GM19467 (cell line): Measurements from ENCODE around the gene RUFY1.

ENCODE experiments used
- ATAC-seq: cut with Tn5 transposase; IDR thresholded peaks from one replicate; pipeline ENCODE4 v1.9.1; 2021; ENCODE audit warnings: mild to moderate bottlenecking, moderate library complexity; ENCODE audit not compliant: unreplicated experiment

RUFY1 gene

GRCh38 chr5:179601871-179602625 lies 51.7 kb downstream of the RUFY1 start:
- no peak for ATAC-seq

DNA sequence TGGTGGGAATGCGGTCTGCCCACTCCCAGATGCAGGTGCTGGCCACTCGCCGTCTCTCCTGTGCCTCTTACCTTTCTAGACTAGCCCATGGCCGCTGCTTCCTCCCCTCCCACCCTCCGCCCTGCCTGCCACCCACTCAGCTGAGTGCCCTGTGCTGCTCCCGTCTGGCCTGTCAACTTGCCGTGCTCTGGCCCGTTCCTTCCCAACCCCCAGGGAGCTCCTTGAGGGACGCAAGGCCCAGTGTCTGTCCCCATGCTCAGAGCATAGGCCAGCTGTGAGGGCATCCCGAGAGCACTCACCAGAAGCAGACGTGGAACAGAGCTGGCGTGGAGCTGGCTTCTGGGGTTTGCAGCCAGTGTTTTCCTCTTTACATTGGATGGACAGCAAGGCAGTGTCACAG lies 53.0 kb downstream of the RUFY1 start:
- no peak for ATAC-seq

DNA sequence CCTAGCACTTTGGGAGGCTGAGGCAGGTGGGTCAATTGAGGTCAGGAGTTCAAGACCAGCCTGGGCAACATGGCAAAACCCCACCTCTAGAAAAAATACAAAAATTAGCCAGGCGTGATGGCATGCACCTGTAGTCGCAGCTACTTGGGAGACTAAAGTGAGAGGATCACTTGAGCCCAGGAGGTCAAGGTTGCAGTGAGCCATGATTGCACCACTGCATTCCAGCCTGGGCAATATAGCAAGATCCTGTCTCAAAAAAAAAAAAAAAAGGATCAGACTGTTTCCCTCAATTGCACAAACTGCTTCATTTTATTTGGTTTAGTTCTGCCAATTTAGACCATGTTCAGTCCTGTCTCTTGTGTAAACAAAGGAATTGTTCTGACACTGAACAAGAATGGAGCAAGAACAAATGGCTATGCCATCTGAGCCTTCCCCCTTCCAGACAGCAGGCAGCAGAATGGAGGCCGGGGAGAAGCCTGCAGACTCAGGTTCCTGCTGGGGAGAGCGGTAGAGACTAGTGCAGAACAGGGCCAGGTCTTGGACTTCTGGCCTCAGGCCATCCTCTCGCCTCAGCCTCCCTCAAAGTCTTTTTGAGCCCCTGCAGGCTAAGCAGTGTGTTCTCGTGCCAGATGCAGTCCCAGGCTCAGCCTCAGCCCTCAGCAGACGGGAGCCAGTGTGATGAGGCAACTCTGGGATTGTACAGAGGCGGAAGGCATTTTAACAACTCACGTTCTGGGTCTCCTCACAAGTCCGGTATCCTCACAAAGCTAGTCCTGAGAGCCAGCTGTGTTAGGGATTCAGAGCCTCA lies 54.9 kb downstream of the RUFY1 start:
- no peak for ATAC-seq

DNA sequence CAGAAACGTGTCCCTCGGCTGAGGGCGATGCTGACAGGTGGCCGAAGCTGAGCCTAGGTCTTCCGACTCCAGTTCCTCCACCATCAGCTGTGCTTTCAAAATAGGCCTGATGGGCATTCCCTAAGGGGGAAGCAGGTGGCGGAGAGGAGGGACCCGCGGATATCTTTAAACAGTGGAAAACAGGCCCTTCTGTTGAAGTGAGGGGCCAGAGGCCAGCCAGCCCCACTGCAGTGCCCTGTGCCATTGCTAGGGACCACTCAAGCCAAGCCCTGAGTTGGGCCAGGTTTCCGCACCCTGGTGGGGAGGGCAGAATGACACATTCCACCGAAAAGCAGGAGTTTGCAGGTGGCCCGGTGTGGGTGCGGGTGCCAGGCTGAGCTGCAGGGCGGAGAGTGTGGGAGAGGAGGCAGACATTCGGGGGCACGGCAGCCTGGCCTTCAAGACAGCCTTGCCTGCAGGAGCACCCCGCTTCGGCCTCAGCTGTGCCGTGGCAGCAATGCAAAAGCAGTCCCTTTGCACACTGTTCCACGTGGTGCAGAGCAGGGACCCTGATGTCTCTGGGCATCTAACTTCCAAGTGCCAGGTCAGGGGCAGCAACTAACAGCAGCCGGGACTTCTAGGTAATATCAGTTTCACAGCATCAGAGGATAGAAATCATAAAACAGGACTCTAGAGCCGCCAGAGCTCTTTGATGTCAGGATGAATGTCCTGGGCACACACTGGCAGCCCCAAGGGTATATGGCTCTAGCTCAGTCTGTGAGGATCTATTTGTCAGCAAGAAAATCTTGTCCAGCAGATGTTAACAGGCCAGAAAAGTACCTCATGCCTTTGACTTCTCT lies 55.9 kb downstream of the RUFY1 start:
- no peak for ATAC-seq

GRCh38 chr5:179606910-179607159 lies 56.5 kb downstream of the RUFY1 start:
- no peak for ATAC-seq

DNA sequence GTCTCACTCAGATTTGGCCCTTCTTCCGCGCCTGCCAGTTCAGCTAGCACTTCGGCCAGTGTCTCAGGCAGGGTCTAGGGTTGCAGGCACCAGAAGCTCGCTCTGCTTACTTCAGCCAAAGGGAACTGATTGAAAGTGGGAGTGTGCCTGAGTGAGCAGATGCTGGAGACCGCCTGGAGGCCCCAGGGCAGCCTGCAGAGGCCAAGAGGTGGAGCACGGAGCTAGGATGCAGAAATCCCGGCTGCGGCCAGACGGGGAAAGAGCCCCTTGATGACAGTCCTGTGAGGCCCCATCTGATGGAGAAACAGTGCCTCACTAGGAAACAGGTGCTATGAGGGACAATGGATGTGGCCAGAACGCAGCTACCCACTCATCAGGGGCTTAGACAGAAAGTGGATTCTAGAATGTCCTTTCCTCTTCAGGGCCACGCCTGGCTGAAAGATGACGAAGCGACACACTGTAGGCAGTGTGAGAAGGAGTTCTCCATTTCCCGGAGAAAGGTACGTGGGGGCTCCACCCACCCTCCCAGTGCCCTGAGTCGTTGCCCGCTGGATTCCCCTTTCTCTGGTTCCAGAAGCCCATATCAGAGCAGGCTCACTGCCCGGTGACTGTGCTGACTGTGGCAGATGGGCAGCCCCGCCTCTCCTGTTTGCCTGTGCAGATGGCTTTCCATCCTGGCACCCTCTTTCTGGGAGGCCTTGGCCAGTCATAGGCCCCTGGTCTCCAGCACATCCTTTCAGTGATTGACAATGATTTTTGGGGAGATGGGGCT lies 57.0 kb downstream of the RUFY1 start:
- ATAC-seq: no peak

GRCh38 chr5:179608131-179608581 lies 57.8 kb downstream of the RUFY1 start:
- ATAC-seq: no peak

DNA sequence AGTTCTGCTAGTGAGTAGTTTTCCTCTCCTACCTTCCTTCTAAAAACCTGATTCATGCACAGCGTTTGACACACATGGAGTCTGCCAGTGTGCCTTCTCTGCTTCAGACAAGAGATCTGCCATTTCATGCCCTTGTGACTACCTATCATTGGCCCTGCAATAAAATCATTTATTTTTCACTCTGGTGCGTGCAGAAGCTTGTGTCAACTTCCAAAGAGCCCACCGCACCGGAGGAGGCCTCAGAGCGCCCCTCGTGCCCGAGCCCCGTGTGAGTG lies 59.4 kb downstream of the RUFY1 start:
- no peak for ATAC-seq

GRCh38 chr5:179610109-179610902 lies 60.0 kb downstream of the RUFY1 start:
- ATAC-seq: no peak

DNA sequence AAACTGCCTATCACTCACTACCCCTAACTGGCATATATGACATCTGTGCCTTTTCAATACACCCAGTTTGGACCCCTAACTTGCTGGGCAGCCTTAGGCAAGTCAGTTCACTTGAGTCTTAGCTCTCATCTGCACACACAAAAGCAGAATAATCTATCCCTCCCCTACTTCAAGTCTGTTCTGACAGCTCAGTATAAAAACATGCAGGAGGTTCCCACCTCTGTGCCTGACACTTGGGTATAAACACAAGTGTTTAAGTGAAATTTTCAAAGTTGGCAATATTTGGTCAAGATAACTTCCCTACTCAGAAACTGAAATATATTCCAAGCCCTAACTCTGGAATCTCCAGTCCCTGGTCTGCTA lies 60.5 kb downstream of the RUFY1 start:
- no peak for ATAC-seq

- ATAC-seq: no peak
These were observed 62.5 kb downstream of the RUFY1 start for GRCh38 chr5:179612577-179613459.

DNA sequence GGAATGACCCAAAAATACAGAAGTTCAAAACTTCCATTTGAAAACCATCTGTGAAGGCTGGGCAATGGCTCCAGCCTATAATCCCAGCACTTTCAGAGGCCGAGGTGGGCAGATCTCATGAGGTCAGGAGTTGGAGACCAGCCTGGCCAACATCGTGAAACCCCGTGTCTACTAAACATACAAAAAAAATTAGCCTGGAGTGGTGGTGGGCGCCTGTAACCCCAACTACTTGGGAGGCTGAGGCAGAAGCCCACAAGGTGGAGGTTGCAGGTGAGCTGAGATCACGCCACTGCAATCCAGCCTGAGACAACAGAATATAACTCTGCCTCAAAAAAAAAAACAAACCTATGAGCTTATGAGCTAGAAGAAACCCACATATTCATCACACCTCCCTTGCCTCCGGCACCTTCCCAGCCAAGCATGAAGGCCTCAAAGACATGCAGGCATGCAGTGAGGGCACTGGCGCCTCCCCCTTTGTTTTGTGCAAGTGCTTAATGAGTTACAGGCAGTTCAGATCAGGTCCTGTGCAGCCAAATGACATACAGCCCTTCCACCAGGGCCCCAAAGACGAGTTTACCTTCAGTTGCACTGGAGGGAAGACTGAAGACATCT lies 63.2 kb downstream of the RUFY1 start:
- no peak for ATAC-seq

DNA sequence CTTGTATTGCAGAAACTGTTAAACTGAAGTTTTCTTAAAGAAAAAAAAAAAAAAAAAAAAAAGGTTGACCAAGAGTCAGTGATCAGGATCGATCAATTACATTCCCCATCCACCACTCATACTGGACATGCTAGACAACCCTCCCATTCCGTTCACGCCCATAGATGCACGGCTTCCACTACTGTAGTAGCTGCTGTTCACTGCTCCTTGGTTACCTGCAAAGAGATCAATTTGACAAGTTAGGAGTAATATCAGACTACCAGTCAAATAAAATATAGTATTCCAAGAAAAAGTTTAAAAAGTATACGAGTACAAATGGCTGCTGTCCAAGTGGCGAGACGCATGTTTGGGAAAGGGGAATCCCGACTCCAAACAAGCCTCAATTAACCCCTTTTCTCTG lies 64.4 kb downstream of the RUFY1 start:
- ATAC-seq: no peak

GRCh38 chr5:179615203-179615602 lies 64.8 kb downstream of the RUFY1 start:
- no peak for ATAC-seq

GRCh38 chr5:179616002-179616594 lies 65.7 kb downstream of the RUFY1 start:
- ATAC-seq: no peak

DNA sequence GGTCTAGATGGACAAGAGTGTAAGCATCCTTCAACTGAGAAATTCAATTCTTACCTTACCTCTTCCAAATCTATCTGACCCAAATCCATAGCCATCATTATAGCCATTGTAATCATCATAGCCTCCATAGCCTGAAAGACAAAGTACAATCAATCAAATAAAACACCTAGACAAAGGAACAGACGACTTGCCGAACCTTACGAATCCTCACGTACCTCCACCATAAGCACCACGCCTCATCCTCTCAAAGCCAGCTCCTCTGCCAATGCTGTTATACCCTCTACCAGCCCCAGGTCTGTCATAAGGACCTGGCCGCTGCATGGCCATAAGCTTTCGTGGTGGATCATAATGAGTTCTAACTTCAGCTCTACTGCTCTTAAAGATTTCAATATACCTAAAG lies 67.6 kb downstream of the RUFY1 start:
- ATAC-seq: no peak

DNA sequence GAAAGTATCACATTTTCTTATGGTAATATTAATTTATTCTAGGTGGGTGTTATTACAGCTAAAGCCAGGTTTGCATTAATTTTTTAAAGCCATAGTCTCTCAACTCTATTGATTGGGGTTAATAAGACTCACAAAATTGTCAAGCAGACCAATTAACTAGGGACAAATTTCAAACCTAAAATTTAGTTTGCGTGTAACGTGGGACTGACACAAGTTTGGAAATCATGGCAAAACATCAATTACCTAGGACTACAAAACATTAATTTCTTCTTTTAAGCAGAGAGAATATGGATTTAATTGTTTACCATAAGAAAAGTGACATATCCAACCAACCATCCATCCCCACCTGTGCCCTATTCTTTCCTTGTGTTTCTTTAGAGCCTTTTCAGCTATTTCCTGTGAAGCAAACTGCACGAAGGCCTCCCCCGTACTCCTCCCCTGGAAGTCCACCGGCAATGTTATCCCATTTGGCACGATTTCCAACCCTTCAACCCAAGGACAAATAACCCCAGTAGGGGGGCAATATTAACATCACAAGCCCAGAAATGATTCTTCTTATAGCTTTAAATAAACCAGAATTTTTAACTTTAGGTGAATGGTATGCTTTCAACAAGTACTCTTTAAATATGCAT lies 68.7 kb downstream of the RUFY1 start:
- ATAC-seq: no peak

DNA sequence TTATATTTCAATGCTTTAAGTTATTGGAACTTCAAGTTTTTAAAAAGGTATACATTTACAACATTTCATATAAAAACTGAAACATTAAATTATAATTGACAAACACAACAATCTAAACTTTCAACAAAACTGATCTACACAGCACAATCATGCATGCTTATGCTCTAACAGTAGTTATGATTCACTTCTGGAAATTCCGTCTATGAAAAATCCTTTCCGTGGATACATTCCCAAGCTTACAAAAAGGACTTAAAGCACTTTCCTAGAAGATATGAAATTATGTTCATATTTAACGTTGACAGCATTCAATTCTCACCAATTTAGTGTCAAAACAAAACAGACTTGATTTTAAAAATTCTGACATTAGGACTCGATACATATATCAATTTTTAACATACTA lies 69.4 kb downstream of the RUFY1 start:
- ATAC-seq: no peak
